ENCODE data around the gene NMBR. TPM values are rescaled to one million over a fixed set of nuclear protein-coding genes. Genes with fewer than 3 reads are reported as not detected.

NMBR gene
- total RNA-seq, 1 donor, result not detected

- Histone ChIP-seq H3K4me1 (ENCODE audit: insufficient read depth, low read length) (no peaks in the 10 kb centered on the region), H2AFZ (ENCODE audit: low read length) (no peak overlapping the region), H3K27ac (ENCODE audit: low read depth, low read length) (no peak overlapping the region), H3K27me3 (ENCODE audit: insufficient read depth, low read length) (peaks cover 11% of the 10 kb centered on the region), H3K9me3 (ENCODE audit: low read depth, low read length) (no peaks in the 10 kb centered on the region), H3K79me2 (ENCODE audit: insufficient read depth, low read length) (no peaks in the 10 kb centered on the region), H4K20me1 (ENCODE audit: insufficient read depth, low read length) (no peaks in the 10 kb centered on the region), H3K4me3 (ENCODE audit: insufficient read depth, low read length) (no peak overlapping the region), H3K4me2 (ENCODE audit: insufficient read depth, low read length) (no peak overlapping the region), H3K36me3 (ENCODE audit: insufficient read depth, low read length) (no peaks in the 10 kb centered on the region)
- TF ChIP-seq CTCF (IDR thresholded peaks at IDR 0.05; ENCODE audit: extremely low read depth, low read depth, low read length), result no peak
- DNase-seq (ENCODE audit: insufficient read length, low spot score, missing footprints), result no peak
Measured at GRCh38 chr6:142088858-142089216, 58.1 kb downstream of the NMBR start.

- no peaks in the 10 kb centered on the region for H3K36me3 ChIP-seq (ENCODE audit: insufficient read depth, low read length)
- no peaks in the 10 kb centered on the region for H3K4me1 ChIP-seq (ENCODE audit: insufficient read depth, low read length)
- peaks cover 11% of the 10 kb centered on the region for H3K27me3 ChIP-seq (ENCODE audit: insufficient read depth, low read length)
- no peak for DNase-seq (ENCODE audit: insufficient read length, low spot score, missing footprints)
- H4K20me1 ChIP-seq (ENCODE audit: insufficient read depth, low read length), result no peaks in the 10 kb centered on the region
- H3K9me3 ChIP-seq (ENCODE audit: low read depth, low read length), result no peaks in the 10 kb centered on the region
- no peak overlapping the region for H3K4me3 ChIP-seq (ENCODE audit: insufficient read depth, low read length)
- no peak for TF ChIP-seq CTCF (IDR thresholded peaks at IDR 0.05; ENCODE audit: extremely low read depth, low read depth, low read length)
- no peak overlapping the region for H2AFZ ChIP-seq (ENCODE audit: low read length)
- no peak overlapping the region for H3K27ac ChIP-seq (ENCODE audit: low read depth, low read length)
- no peaks in the 10 kb centered on the region for H3K79me2 ChIP-seq (ENCODE audit: insufficient read depth, low read length)
- H3K4me2 ChIP-seq (ENCODE audit: insufficient read depth, low read length), result no peak overlapping the region
Measured at GRCh38 chr6:142087950-142088857, 58.7 kb downstream of the NMBR start.

- Histone ChIP-seq H3K4me2 (ENCODE audit: insufficient read depth, low read length) (no peak overlapping the region), H3K4me1 (ENCODE audit: insufficient read depth, low read length) (no peaks in the 10 kb centered on the region), H3K4me3 (ENCODE audit: insufficient read depth, low read length) (no peak overlapping the region), H3K9me3 (ENCODE audit: low read depth, low read length) (no peaks in the 10 kb centered on the region), H3K79me2 (ENCODE audit: insufficient read depth, low read length) (no peaks in the 10 kb centered on the region), H3K36me3 (ENCODE audit: insufficient read depth, low read length) (no peaks in the 10 kb centered on the region), H4K20me1 (ENCODE audit: insufficient read depth, low read length) (no peaks in the 10 kb centered on the region), H2AFZ (ENCODE audit: low read length) (no peak overlapping the region), H3K27me3 (ENCODE audit: insufficient read depth, low read length) (no peaks in the 10 kb centered on the region), H3K27ac (ENCODE audit: low read depth, low read length) (no peak overlapping the region)
- TF ChIP-seq CTCF (IDR thresholded peaks at IDR 0.05; ENCODE audit: extremely low read depth, low read depth, low read length), result no peak
- DNase-seq (ENCODE audit: insufficient read length, low spot score, missing footprints), result no peak
Measured at GRCh38 chr6:142079130-142079529, 67.8 kb downstream of the NMBR start.

GRCh38 chr6:142075516-142076101 lies 71.3 kb downstream of the NMBR start:
- no peaks in the 10 kb centered on the region for H3K79me2 ChIP-seq (ENCODE audit: insufficient read depth, low read length)
- no peak overlapping the region for H3K4me3 ChIP-seq (ENCODE audit: insufficient read depth, low read length)
- H3K4me1 ChIP-seq (ENCODE audit: insufficient read depth, low read length), result no peaks in the 10 kb centered on the region
- H2AFZ ChIP-seq (ENCODE audit: low read length), result no peak overlapping the region
- no peaks in the 10 kb centered on the region for H3K36me3 ChIP-seq (ENCODE audit: insufficient read depth, low read length)
- no peaks in the 10 kb centered on the region for H4K20me1 ChIP-seq (ENCODE audit: insufficient read depth, low read length)
- no peak overlapping the region for H3K27ac ChIP-seq (ENCODE audit: low read depth, low read length)
- no peak overlapping the region for H3K4me2 ChIP-seq (ENCODE audit: insufficient read depth, low read length)
- no peak for DNase-seq (ENCODE audit: insufficient read length, low spot score, missing footprints)
- H3K27me3 ChIP-seq (ENCODE audit: insufficient read depth, low read length), result no peaks in the 10 kb centered on the region
- H3K9me3 ChIP-seq (ENCODE audit: low read depth, low read length), result no peaks in the 10 kb centered on the region
- no peak for TF ChIP-seq CTCF (IDR thresholded peaks at IDR 0.05; ENCODE audit: extremely low read depth, low read depth, low read length)

Measured in osteoblast (primary cell).